DOHH2 (cell line): ENCODE data around the gene PDCD5.

ENCODE experiments used
- H3F3A ChIP-seq: fragments of 200-600 bp; sonication (generic), shearing (Covaris generic); 2 replicates; pipeline ENCODE4 v1.6.0; 2016; ENCODE audit warnings: antibody characterized with exemption, mild to moderate bottlenecking; ENCODE audit not compliant: control insufficient read depth, insufficient read depth
- H3K27ac ChIP-seq: fragments of 200-600 bp; sonication (generic); 2 replicates; pipeline ENCODE4 v1.5.1; 2014; ENCODE audit warnings: low read depth, mild to moderate bottlenecking, low read length, moderate library complexity
- H3K27me3 ChIP-seq: fragments of 200-600 bp; sonication (generic); 2 replicates; pipeline ENCODE4 v1.6.1; 2014; ENCODE audit warnings: mild to moderate bottlenecking, low read length, mixed read lengths; ENCODE audit not compliant: control insufficient read depth
- H3K36me3 ChIP-seq: fragments of 200-600 bp; sonication (generic); 2 replicates; pipeline ENCODE4 v1.6.1; 2014; ENCODE audit warnings: mild to moderate bottlenecking, low read length, moderate library complexity, mixed read lengths; ENCODE audit not compliant: control insufficient read depth
- H3K4me1 ChIP-seq: fragments of 200-600 bp; sonication (generic); 2 replicates; pipeline ENCODE4 v1.6.1; 2014; ENCODE audit warnings: mild to moderate bottlenecking, low read length, mixed read lengths; ENCODE audit not compliant: control insufficient read depth
- H3K4me2 ChIP-seq: fragments of 200-600 bp; sonication (generic); 2 replicates; pipeline ENCODE4 v1.6.0; 2014; ENCODE audit warnings: mild to moderate bottlenecking, low read length, moderate library complexity
- H3K4me3 ChIP-seq: fragments of 200-600 bp; sonication (generic); 2 replicates; pipeline ENCODE4 v1.5.1; 2014; ENCODE audit warnings: mild to moderate bottlenecking, low read length, mixed read lengths
- H3K79me2 ChIP-seq: fragments of 200-600 bp; sonication (generic); 2 replicates; pipeline ENCODE4 v1.6.1; 2014; ENCODE audit warnings: mild to moderate bottlenecking, low read length, mixed read lengths; ENCODE audit not compliant: control insufficient read depth
- H3K9me2 ChIP-seq: fragments of 200-600 bp; sonication (generic); replicated peaks from 2 replicates; pipeline ENCODE4 v1.6.1; 2014; ENCODE audit warnings: mild to moderate bottlenecking, low read length, mixed read lengths; ENCODE audit not compliant: control insufficient read depth
- H3K9me3 ChIP-seq: fragments of 200-600 bp; sonication (generic); 2 replicates; pipeline ENCODE4 v1.6.1; 2014; ENCODE audit warnings: antibody characterized with exemption, low read length, mixed read lengths; ENCODE audit not compliant: control insufficient read depth, insufficient read depth
- H4K20me1 ChIP-seq: fragments of 200-600 bp; sonication (generic); 2 replicates; pipeline ENCODE4 v1.6.0; 2014; ENCODE audit warnings: low read depth, mild to moderate bottlenecking, antibody characterized with exemption, low read length, moderate library complexity; ENCODE audit not compliant: control insufficient read depth, insufficient read depth
- EZH2phosphoT487 ChIP-seq: fragments of 200-600 bp; sonication (generic); IDR thresholded peaks from 2 replicates; pipeline ENCODE4 v1.6.1; 2017; ENCODE audit warnings: borderline replicate concordance, mild to moderate bottlenecking, antibody characterized with exemption, low read length, moderate library complexity, mixed read lengths
- TF ChIP-seq, protein P1 (sequence below): fragments of 200-600 bp; sonication (generic); IDR thresholded peaks from one replicate; pipeline ENCODE4 v1.5.1; 2014; ENCODE audit warnings: antibody characterized with exemption, mild to moderate bottlenecking, low read depth, low read length; ENCODE audit not compliant: poor library complexity, severe bottlenecking

PDCD5 gene

DNA sequence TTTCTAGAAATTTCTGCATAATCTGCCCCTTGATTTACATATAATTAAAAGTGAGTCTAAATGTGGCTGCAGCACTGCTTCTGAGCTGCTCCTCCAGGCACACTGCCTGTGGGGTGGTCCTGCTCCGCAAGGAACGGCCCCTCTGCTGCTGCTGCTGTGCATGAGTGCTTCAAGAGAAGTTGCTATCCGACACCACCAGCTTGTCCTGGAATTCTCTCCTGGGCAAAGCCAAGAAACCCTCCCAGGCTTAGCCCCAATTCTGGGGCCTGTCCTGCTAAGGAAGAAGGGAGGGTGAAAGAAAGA is 7.5 kb upstream of the PDCD5 start:
- Histone ChIP-seq H3K4me1 (no peaks in the 10 kb centered on the region), H3K27ac (no peak overlapping the region), H3K79me2 (no peaks in the 10 kb centered on the region), H4K20me1 (no peaks in the 10 kb centered on the region), H3K36me3 (no peaks in the 10 kb centered on the region), H3K4me3 (no peak overlapping the region), H3K9me2 (no peaks in the 10 kb centered on the region), H3K27me3 (no peaks in the 10 kb centered on the region), H3F3A (no peaks in the 10 kb centered on the region), H3K4me2 (no peak overlapping the region), H3K9me3 (no peaks in the 10 kb centered on the region)
- TF ChIP-seq, protein P1, sequence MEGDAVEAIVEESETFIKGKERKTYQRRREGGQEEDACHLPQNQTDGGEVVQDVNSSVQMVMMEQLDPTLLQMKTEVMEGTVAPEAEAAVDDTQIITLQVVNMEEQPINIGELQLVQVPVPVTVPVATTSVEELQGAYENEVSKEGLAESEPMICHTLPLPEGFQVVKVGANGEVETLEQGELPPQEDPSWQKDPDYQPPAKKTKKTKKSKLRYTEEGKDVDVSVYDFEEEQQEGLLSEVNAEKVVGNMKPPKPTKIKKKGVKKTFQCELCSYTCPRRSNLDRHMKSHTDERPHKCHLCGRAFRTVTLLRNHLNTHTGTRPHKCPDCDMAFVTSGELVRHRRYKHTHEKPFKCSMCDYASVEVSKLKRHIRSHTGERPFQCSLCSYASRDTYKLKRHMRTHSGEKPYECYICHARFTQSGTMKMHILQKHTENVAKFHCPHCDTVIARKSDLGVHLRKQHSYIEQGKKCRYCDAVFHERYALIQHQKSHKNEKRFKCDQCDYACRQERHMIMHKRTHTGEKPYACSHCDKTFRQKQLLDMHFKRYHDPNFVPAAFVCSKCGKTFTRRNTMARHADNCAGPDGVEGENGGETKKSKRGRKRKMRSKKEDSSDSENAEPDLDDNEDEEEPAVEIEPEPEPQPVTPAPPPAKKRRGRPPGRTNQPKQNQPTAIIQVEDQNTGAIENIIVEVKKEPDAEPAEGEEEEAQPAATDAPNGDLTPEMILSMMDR = no peak

DNA sequence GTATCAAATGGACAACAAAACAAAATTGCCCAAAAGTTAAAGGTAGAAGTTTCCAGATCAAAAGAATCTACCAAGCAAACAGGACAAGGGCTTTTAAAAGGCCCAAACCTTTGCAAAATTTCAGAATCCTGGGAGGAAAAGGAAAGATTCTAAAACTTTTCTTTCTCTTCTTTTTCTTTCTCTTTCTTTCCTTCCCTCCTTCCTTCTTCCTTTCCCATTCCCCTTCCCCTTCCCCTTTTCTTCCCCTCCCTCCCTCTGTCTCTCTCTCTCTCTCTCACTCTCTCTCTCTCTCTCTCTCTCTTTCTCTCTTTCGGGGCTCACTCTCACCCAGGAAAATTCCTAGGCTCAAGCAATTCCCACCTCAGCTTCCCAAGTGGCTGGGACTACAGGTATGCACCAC is 4.2 kb upstream of the PDCD5 start:
- no peaks in the 10 kb centered on the region for H3K4me1 ChIP-seq
- peaks cover 8% of the 10 kb centered on the region for H3K79me2 ChIP-seq
- H3K27me3 ChIP-seq = peaks cover 4% of the 10 kb centered on the region; the same call in 1 of the 2 replicates
- no peaks in the 10 kb centered on the region for H3K9me2 ChIP-seq
- H3K36me3 ChIP-seq = peaks cover 6% of the 10 kb centered on the region; the same call in 1 of the 2 replicates
- H3F3A ChIP-seq = no peaks in the 10 kb centered on the region
- H3K27ac ChIP-seq = no peak overlapping the region
- no peaks in the 10 kb centered on the region for H3K9me3 ChIP-seq
- TF ChIP-seq, protein P1 = no peak
- no peak for TF ChIP-seq EZH2phosphoT487
- no peak overlapping the region for H3K4me3 ChIP-seq
- no peaks in the 10 kb centered on the region for H4K20me1 ChIP-seq
- H3K4me2 ChIP-seq = no peak overlapping the region

DNA sequence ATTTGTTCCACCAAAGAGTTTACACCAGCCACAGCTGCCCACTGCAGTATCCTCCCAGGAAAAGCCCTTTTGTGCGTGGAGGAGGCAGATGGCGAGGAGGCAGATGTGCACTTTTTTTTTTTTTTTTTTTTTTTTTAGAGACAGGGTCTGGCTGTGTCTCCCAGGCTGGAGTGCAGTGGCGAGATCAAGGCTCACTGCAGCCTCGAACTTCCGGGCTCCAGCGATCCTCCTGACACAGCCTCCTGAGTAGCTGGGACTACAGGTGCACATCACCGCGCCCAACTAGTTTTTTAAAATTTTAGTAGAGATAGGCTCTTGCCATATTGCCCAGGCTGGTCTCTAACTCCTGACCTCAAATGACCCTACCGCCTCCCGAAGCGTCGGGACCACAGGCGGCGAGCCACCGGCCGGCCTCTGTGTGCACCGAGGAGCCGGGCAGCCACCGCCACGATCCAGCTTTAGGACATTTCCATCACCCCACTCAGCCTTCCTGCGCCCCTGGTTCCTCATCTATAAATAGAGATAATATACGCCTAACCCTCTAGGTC is 563 bp upstream of the PDCD5 start:
- Histone ChIP-seq H3K9me3 (no peaks in the 10 kb centered on the region), H3K79me2 (peaks cover 29% of the 10 kb centered on the region), H3K9me2 (no peaks in the 10 kb centered on the region), H3K27me3 (peaks cover 4% of the 10 kb centered on the region; the same call in 1 of the 2 replicates), H3K4me1 (peaks cover 12% of the 10 kb centered on the region), H3K36me3 (peaks cover 41% of the 10 kb centered on the region), H3K27ac (no peak overlapping the region), H3F3A (no peaks in the 10 kb centered on the region; the same call in 1 of the 2 replicates), H3K4me2 (peak overlapping the region; percentile 68), H4K20me1 (no peaks in the 10 kb centered on the region), H3K4me3 (peak overlapping the region; percentile 97)
- TF ChIP-seq EZH2phosphoT487 = no peak
- TF ChIP-seq, protein P1 = no peak
